HepG2 (cell line): ENCODE data around the gene TADA3. TPM values are rescaled to one million over a fixed set of nuclear protein-coding genes. Genes with fewer than 3 reads are reported as not detected.

Source experiments
- ATF7 ChIP-seq, 2 experiments: fragments of 450-650 bp in 1 of 2; sonication (generic) in 1 of 2; formaldehyde crosslinking in 1 of 2; IDR thresholded peaks; 2 replicates each; pipeline versions ENCODE4 v1.4.0 to v1.6.1; 2016 to 2020; ENCODE audit warnings: antibody characterized with exemption in 1 of 2, mild to moderate bottlenecking in 1 of 2, missing genetic modification reagents in 1 of 2
- CENPT ChIP-seq: sonication (generic); formaldehyde crosslinking; IDR thresholded peaks from 2 replicates; pipeline ENCODE4 v1.8.0; 2022; ENCODE audit warnings: low read depth, mild to moderate bottlenecking, moderate library complexity, missing genetic modification reagents
- EED ChIP-seq: sonication (generic); formaldehyde crosslinking; IDR thresholded peaks from 2 replicates; pipeline ENCODE4 v1.5.0; 2020; ENCODE audit warnings: mild to moderate bottlenecking, missing genetic modification reagents
- FLYWCH1 ChIP-seq: sonication (generic); formaldehyde crosslinking; IDR thresholded peaks from 2 replicates; pipeline ENCODE4 v1.8.1; 2023; ENCODE audit warnings: mild to moderate bottlenecking, missing genetic modification reagents
- GABPA ChIP-seq, 2 experiments: IDR thresholded peaks; 2 replicates each; pipeline ENCODE4 v1.6.1; 2011 to 2016; ENCODE audit warnings: low read depth in 2 of 2, low read length in 1 of 2, missing biosample characterization in 1 of 2, missing genetic modification characterization in 1 of 2
- KDM5A ChIP-seq: fragments of 200-600 bp; sonication (generic); IDR thresholded peaks from 2 replicates; pipeline ENCODE4 v1.7.0; 2018; ENCODE audit warnings: antibody characterized with exemption, mild to moderate bottlenecking, low read length, borderline replicate concordance
- MED13 ChIP-seq: sonication (generic); formaldehyde crosslinking; IDR thresholded peaks from 2 replicates; pipeline ENCODE4 v1.5.0; 2020; ENCODE audit warnings: missing genetic modification reagents
- MLLT10 ChIP-seq: sonication (generic); formaldehyde crosslinking; IDR thresholded peaks from 2 replicates; pipeline ENCODE4 v1.4.0; 2020; ENCODE audit warnings: missing genetic modification reagents
- MYC ChIP-seq: sonication (generic); formaldehyde crosslinking; IDR thresholded peaks from 2 replicates; pipeline ENCODE4 v1.9.0; 2021; ENCODE audit warnings: missing genetic modification reagents, borderline replicate concordance
- POLR2AphosphoS2 ChIP-seq: IDR thresholded peaks from 2 replicates; pipeline ENCODE4 v1.6.1; 2011; ENCODE audit warnings: low read depth, low read length, improper control_type of control experiment
- SETDB1 ChIP-seq: sonication (generic); formaldehyde crosslinking; IDR thresholded peaks from 2 replicates; pipeline ENCODE4 v1.5.1; 2020; ENCODE audit warnings: missing genetic modification reagents, mild to moderate bottlenecking, borderline replicate concordance
- SIX4 ChIP-seq: sonication (generic); formaldehyde crosslinking; IDR thresholded peaks from 2 replicates; pipeline ENCODE4 v1.4.0; 2020; ENCODE audit warnings: missing genetic modification reagents
- SUZ12 ChIP-seq: fragments of 150-350 bp; IDR thresholded peaks from 2 replicates; pipeline ENCODE4 v1.6.1; 2014; ENCODE audit warnings: low read depth, low read length
- ZBTB34 ChIP-seq: sonication (generic); formaldehyde crosslinking; IDR thresholded peaks from 2 replicates; pipeline ENCODE4 v1.8.0; 2022; ENCODE audit warnings: mild to moderate bottlenecking, missing genetic modification reagents
- ZEB1 ChIP-seq: IDR thresholded peaks from 2 replicates; pipeline ENCODE4 v1.6.1; 2012; ENCODE audit warnings: mild to moderate bottlenecking, low read depth, inconsistent platforms; ENCODE audit not compliant: insufficient replicate concordance
- ZFP36 ChIP-seq: fragments of 150-350 bp; IDR thresholded peaks from 2 replicates; pipeline ENCODE4 v1.6.1; 2018; ENCODE audit warnings: borderline replicate concordance, low read length, low read depth; ENCODE audit not compliant: partially characterized antibody
- ZNF263 ChIP-seq: sonication (generic); formaldehyde crosslinking; IDR thresholded peaks from 2 replicates; pipeline ENCODE4 v1.4.0; 2020; ENCODE audit warnings: missing genetic modification reagents
- ZNF34 ChIP-seq: sonication (generic); formaldehyde crosslinking; IDR thresholded peaks from 2 replicates; pipeline ENCODE4 v1.4.0; 2020; ENCODE audit warnings: mild to moderate bottlenecking, missing genetic modification reagents, borderline replicate concordance
- ZNF558 ChIP-seq: sonication (generic); formaldehyde crosslinking; IDR thresholded peaks from 2 replicates; pipeline ENCODE4 v1.9.0; 2022; ENCODE audit warnings: mild to moderate bottlenecking, missing genetic modification reagents, borderline replicate concordance
- ZNF616 ChIP-seq: sonication (generic); formaldehyde crosslinking; IDR thresholded peaks from 2 replicates; pipeline ENCODE4 v1.5.0; 2020; ENCODE audit warnings: low read depth, mild to moderate bottlenecking, missing genetic modification reagents
- polyA plus RNA-seq, 8 experiments: library from polyadenylated mRNA; depleted of rRNA in 3 of 8; stranded (reverse) in 7 of 8; unstranded in 1 of 8; fragments of >200 nt; fragmentation: Illumina TruSeq in 4 of 8; extraction: Trizol in 4 of 8; gene quantifications; 2 replicates each; pipeline versions ENCODE4 v1.2.1 to v1.2.3, GENCODE V29; 2011 to 2016; ENCODE audit warnings: low read depth in 4 of 8, missing spikeins in 1 of 8, mixed read lengths in 1 of 8; ENCODE audit not compliant: insufficient read depth in 1 of 8
- total RNA-seq, 5 experiments: library from RNA; depleted of rRNA; stranded (reverse); fragments of >200 nt; fragmentation: Illumina TruSeq; extraction: Trizol; gene quantifications; 2 replicates each; pipeline ENCODE4 v1.2.3, GENCODE V29; 2016; ENCODE audit warnings: low read depth in 1 of 5
- TF ChIP-seq, protein P1 (sequence below): sonication (generic); formaldehyde crosslinking; IDR thresholded peaks from 2 replicates; pipeline ENCODE4 v1.9.0; 2021; ENCODE audit warnings: missing genetic modification reagents, borderline replicate concordance
- TF ChIP-seq, protein P2 (sequence below): sonication (generic); formaldehyde crosslinking; IDR thresholded peaks from 2 replicates; pipeline ENCODE4 v1.5.0; 2020; ENCODE audit warnings: mild to moderate bottlenecking, missing genetic modification reagents

The TADA3 gene
- total and polyA plus RNA-seq, 2 of the 13 experiments (the other 11 are each of a cell fraction or from before 2014, with no cell fraction given): 32.1 to 37.1 TPM

GRCh38 chr3:9793161-9793781 is 998 bp upstream of the TADA3 start (continued):
- TF ChIP-seq ZBTB34 (0 out of 2 replicates have a peak, but pooled peaks have one; percentile 7), ATF7 (IDR thresholded peaks at IDR 0.05) (no peak), ATF7 (CRISPR knock-in tag; IDR thresholded peaks at IDR 0.05) (no peak), ZNF34 (CRISPR knock-in tag) (no peak), ZNF558 (CRISPR knock-in tag) (0 out of 2 replicates have a peak, but pooled peaks have one; percentile 16), GABPA (IDR thresholded peaks at IDR 0.05; ENCODE audit: low read depth, low read length) (no peak), GABPA (CRISPR knock-in tag; IDR thresholded peaks at IDR 0.05; ENCODE audit: low read depth) (no peak), SETDB1 (CRISPR knock-in tag) (no peak), SUZ12 (no peak), POLR2AphosphoS2 (no peak), ZFP36 (no peak), SIX4 (CRISPR knock-in tag) (no peak), CENPT (CRISPR knock-in tag) (no peak), KDM5A (no peak; the same call in 1 of the 2 replicates), ZNF616 (CRISPR knock-in tag) (no peak), FLYWCH1 (no peak), MED13 (no peak), MYC (CRISPR knock-in tag) (peak; percentile 28), MLLT10 (CRISPR knock-in tag) (no peak), ZEB1 (no peak), ZNF263 (CRISPR knock-in tag) (peak; percentile 84), EED (CRISPR knock-in tag) (no peak)
- TF ChIP-seq, protein P1, sequence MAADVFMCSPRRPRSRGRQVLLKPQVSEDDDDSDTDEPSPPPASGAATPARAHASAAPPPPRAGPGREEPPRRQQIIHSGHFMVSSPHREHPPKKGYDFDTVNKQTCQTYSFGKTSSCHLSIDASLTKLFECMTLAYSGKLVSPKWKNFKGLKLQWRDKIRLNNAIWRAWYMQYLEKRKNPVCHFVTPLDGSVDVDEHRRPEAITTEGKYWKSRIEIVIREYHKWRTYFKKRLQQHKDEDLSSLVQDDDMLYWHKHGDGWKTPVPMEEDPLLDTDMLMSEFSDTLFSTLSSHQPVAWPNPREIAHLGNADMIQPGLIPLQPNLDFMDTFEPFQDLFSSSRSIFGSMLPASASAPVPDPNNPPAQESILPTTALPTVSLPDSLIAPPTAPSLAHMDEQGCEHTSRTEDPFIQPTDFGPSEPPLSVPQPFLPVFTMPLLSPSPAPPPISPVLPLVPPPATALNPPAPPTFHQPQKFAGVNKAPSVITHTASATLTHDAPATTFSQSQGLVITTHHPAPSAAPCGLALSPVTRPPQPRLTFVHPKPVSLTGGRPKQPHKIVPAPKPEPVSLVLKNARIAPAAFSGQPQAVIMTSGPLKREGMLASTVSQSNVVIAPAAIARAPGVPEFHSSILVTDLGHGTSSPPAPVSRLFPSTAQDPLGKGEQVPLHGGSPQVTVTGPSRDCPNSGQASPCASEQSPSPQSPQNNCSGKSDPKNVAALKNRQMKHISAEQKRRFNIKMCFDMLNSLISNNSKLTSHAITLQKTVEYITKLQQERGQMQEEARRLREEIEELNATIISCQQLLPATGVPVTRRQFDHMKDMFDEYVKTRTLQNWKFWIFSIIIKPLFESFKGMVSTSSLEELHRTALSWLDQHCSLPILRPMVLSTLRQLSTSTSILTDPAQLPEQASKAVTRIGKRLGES (CRISPR knock-in tag): no peak
- TF ChIP-seq, protein P2, sequence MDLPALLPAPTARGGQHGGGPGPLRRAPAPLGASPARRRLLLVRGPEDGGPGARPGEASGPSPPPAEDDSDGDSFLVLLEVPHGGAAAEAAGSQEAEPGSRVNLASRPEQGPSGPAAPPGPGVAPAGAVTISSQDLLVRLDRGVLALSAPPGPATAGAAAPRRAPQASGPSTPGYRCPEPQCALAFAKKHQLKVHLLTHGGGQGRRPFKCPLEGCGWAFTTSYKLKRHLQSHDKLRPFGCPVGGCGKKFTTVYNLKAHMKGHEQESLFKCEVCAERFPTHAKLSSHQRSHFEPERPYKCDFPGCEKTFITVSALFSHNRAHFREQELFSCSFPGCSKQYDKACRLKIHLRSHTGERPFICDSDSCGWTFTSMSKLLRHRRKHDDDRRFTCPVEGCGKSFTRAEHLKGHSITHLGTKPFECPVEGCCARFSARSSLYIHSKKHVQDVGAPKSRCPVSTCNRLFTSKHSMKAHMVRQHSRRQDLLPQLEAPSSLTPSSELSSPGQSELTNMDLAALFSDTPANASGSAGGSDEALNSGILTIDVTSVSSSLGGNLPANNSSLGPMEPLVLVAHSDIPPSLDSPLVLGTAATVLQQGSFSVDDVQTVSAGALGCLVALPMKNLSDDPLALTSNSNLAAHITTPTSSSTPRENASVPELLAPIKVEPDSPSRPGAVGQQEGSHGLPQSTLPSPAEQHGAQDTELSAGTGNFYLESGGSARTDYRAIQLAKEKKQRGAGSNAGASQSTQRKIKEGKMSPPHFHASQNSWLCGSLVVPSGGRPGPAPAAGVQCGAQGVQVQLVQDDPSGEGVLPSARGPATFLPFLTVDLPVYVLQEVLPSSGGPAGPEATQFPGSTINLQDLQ (CRISPR knock-in tag): no peak
